HCT116 (cell line): ENCODE data around the gene RUVBL1. TPM values are rescaled to one million over a fixed set of nuclear protein-coding genes. Genes with fewer than 3 reads are reported as not detected.

Source experiments
- ATAC-seq: fragments of 200-7000 bp; cut with Tn5 transposase; 2 replicates; pipeline ENCODE4 v1.9.1; 2020; ENCODE audit warnings: mild to moderate bottlenecking, moderate library complexity
- BruUV-seq: library from RNA; stranded (reverse); fragments of 400-500 nt; replicated peaks from 2 replicates; lab custom pipeline; 2021; lab: Mats Ljungman, UMichigan
- CTCF ChIA-PET: fragments of 300-600 bp; sonication (Branson Sonifier 250); formaldehyde crosslinking; loops from one replicate; lab custom pipeline; 2021; ENCODE audit warnings: antibody characterized with exemption; lab: Charles Lee
- POLR2A ChIA-PET: fragments of 300-600, 350-600 bp; sonication (Branson Sonifier 250); formaldehyde crosslinking; loops from one replicate; lab custom pipeline; 2021; ENCODE audit warnings: antibody characterized with exemption; lab: Charles Lee
- RAD21 ChIA-PET, 2 experiments: fragments of 300-600 bp; sonication (Branson Sonifier 250); formaldehyde crosslinking; loops; one replicate each; lab custom pipeline; 2023; ENCODE audit warnings: low total read pairs in 2 of 2; ENCODE audit not compliant: uncharacterized antibody in 2 of 2, unreplicated experiment in 2 of 2, low non-redundant PET in 1 of 2; lab: Charles Lee
- DNase-seq: peaks from one replicate; pipeline ENCODE4 v3.0.0-alpha.2; 2010; ENCODE audit warnings: low read depth, low spot score
- H2AFZ ChIP-seq: fragments of 200-600 bp; shearing (Covaris generic), sonication (generic); 2 replicates; pipeline ENCODE4 v1.6.1; 2017; ENCODE audit warnings: low read depth, mixed run types, mixed read lengths, antibody characterized with exemption, low read length; ENCODE audit not compliant: poor library complexity, severe bottlenecking
- H3K27ac ChIP-seq: 2 replicates; pipeline ENCODE4 v1.5.1; 2012; ENCODE audit warnings: low read depth, low read length
- H3K27me3 ChIP-seq: fragments of 200-600 bp; sonication (generic); 2 replicates; pipeline ENCODE4 v1.6.1; 2016; ENCODE audit warnings: mixed run types, low read length, mixed read lengths; ENCODE audit not compliant: insufficient read depth
- H3K36me3 ChIP-seq, 2 experiments: fragments of 200-500 bp in 1 of 2; fragments of 200-600 bp in 1 of 2; sonication (Bioruptor generic) in 1 of 2; sonication (generic) in 1 of 2; 2 replicates each; pipeline versions ENCODE4 v1.5.1 to v1.6.1; 2014 to 2016; ENCODE audit warnings: low read length in 2 of 2, inconsistent platforms in 1 of 2, mixed read lengths in 1 of 2, mixed run types in 1 of 2; ENCODE audit not compliant: insufficient read depth in 2 of 2, control insufficient read depth in 1 of 2
- H3K4me1 ChIP-seq, 2 experiments: fragments of 200-600 bp in 1 of 2; sonication (generic) in 1 of 2; 2 replicates each; pipeline versions ENCODE4 v1.5.1 to v1.6.1; 2012 to 2017; ENCODE audit warnings: low read length in 2 of 2, inconsistent platforms in 1 of 2, mild to moderate bottlenecking in 1 of 2, mixed read lengths in 1 of 2, mixed run types in 1 of 2, moderate library complexity in 1 of 2; ENCODE audit not compliant: insufficient read depth in 2 of 2, control insufficient read depth in 1 of 2
- H3K4me2 ChIP-seq: fragments of 200-600 bp; sonication (generic); 2 replicates; pipeline ENCODE4 v1.6.1; 2017; ENCODE audit warnings: mixed run types, low read length, mixed read lengths
- H3K4me3 ChIP-seq, 2 experiments: fragments of 200-600 bp in 1 of 2; sonication (generic) in 1 of 2; replicated peaks in 1 of 2; 2 replicates each; pipeline ENCODE4 v1.5.1; 2011 to 2016; ENCODE audit warnings: low read length in 2 of 2, control low read depth in 1 of 2, low read depth in 1 of 2, mild to moderate bottlenecking in 1 of 2, mixed read lengths in 1 of 2, mixed run types in 1 of 2
- H3K79me2 ChIP-seq: fragments of 200-600 bp; sonication (generic); 2 replicates; pipeline ENCODE4 v1.6.1; 2017; ENCODE audit warnings: mild to moderate bottlenecking, mixed run types, low read length, moderate library complexity, mixed read lengths; ENCODE audit not compliant: insufficient read depth
- H3K9ac ChIP-seq: fragments of 200-600 bp; sonication (generic); 2 replicates; pipeline ENCODE4 v1.6.1; 2016; ENCODE audit warnings: low read length, mixed read lengths
- H3K9me2 ChIP-seq: fragments of 200-600 bp; sonication (generic), shearing (Covaris generic); 2 replicates; pipeline ENCODE4 v1.6.1; 2017; ENCODE audit warnings: mixed run types, mild to moderate bottlenecking, moderate library complexity; ENCODE audit not compliant: insufficient read depth
- H3K9me3 ChIP-seq, 2 experiments: fragments of 200-500 bp in 1 of 2; fragments of 200-600 bp in 1 of 2; sonication (Bioruptor generic) in 1 of 2; sonication (generic) in 1 of 2; 2 replicates each; pipeline ENCODE4 v1.6.1; 2014 to 2017; ENCODE audit warnings: low read length in 2 of 2, mixed read lengths in 2 of 2, inconsistent platforms in 1 of 2, low read depth in 1 of 2, mild to moderate bottlenecking in 1 of 2, mixed run types in 1 of 2, moderate library complexity in 1 of 2; ENCODE audit not compliant: control insufficient read depth in 1 of 2, insufficient read depth in 1 of 2
- H4K20me1 ChIP-seq: fragments of 200-600 bp; sonication (generic), shearing (Covaris generic); 2 replicates; pipeline ENCODE4 v1.6.1; 2017; ENCODE audit warnings: mixed run types, mild to moderate bottlenecking, moderate library complexity; ENCODE audit not compliant: insufficient read depth
- CBX3 ChIP-seq: IDR thresholded peaks from 2 replicates; pipeline ENCODE4 v1.6.1; 2012; ENCODE audit warnings: low read depth
- ELF1 ChIP-seq: IDR thresholded peaks from 2 replicates; pipeline ENCODE4 v1.6.1; 2012; ENCODE audit warnings: low read depth, borderline replicate concordance
- RAD21 ChIP-seq: IDR thresholded peaks from 2 replicates; pipeline ENCODE4 v1.6.1; 2012; ENCODE audit warnings: low read depth, mild to moderate bottlenecking
- SIN3A ChIP-seq: IDR thresholded peaks from 2 replicates; pipeline ENCODE4 v1.6.1; 2012; ENCODE audit warnings: low read depth
- SP1 ChIP-seq: IDR thresholded peaks from 2 replicates; pipeline ENCODE4 v1.6.1; 2012; ENCODE audit warnings: low read depth
- SRF ChIP-seq: IDR thresholded peaks from 2 replicates; pipeline ENCODE4 v1.6.1; 2012; ENCODE audit warnings: low read depth
- TCF7L2 ChIP-seq: IDR thresholded peaks from 2 replicates; pipeline ENCODE4 v1.7.0; 2011; ENCODE audit warnings: borderline replicate concordance, inconsistent platforms; ENCODE audit not compliant: insufficient read depth, insufficient read length; ENCODE audit errors: extremely low read depth
- intact Hi-C: fragments of 100-400 bp; cut with micrococcal nuclease; formaldehyde crosslinking; loops from 2 replicates; pipeline ENCODE4 v1.10.0; 2022
- total RNA-seq: library from RNA; stranded (reverse); gene quantifications from one replicate; pipeline ENCODE4 v1.2.1, GENCODE V29; 2021; ENCODE audit not compliant: unreplicated experiment
- TF ChIP-seq, protein P1 (sequence below): IDR thresholded peaks from 2 replicates; pipeline ENCODE4 v1.6.1; 2012
- TF ChIP-seq, protein P2 (sequence below): IDR thresholded peaks from 2 replicates; pipeline ENCODE4 v1.6.1; 2011; ENCODE audit warnings: mild to moderate bottlenecking, low read length, moderate library complexity; ENCODE audit not compliant: insufficient replicate concordance; ENCODE audit errors: extremely low read depth

RUVBL1 gene
- total RNA-seq, 1 experiment from 2014 or later = 129 TPM

DNA sequence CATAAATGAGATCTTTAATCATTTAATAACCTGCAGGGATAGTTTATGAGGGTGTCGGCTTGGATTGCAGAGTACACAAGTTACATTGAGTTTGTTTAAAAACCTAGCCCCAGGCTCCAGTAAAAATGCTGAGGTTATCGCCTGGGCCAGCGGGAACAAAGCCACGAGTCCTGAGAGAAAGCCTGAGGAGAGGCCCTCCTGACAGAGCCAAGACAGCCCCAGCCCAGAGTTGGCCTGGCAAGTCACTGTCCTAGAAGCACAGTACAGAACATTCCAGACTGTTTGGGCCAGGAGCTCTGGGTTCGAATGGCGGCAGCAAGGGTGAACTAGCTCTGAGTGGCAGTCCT lies 39.0 kb downstream of the RUVBL1 start:
- Histone ChIP-seq H3K4me2 (no peak overlapping the region), H3K4me1 (peaks cover 0 to 12% of the 10 kb centered on the region in 2 experiments; a peak in 3 of 4 replicates), H4K20me1 (peaks cover 6% of the 10 kb centered on the region; the same call in 1 of the 2 replicates), H3K27ac (no peak overlapping the region), H3K9ac (no peak overlapping the region), H3K9me2 (no peaks in the 10 kb centered on the region), H3K4me3 (no peak overlapping the region), H3K79me2 (peaks cover 35% of the 10 kb centered on the region), H2AFZ (no peak overlapping the region), H3K36me3 (peaks cover 17 to 62% of the 10 kb centered on the region in 2 experiments), H3K27me3 (no peaks in the 10 kb centered on the region), H3K9me3 (no peaks in the 10 kb centered on the region)
- TF ChIP-seq TCF7L2 (no peak), RAD21 (no peak), SRF (no peak), ELF1 (no peak), SP1 (no peak), CBX3 (no peak), SIN3A (no peak)
- TF ChIP-seq, protein P1, sequence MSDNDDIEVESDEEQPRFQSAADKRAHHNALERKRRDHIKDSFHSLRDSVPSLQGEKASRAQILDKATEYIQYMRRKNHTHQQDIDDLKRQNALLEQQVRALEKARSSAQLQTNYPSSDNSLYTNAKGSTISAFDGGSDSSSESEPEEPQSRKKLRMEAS = no peak
- TF ChIP-seq, protein P2, sequence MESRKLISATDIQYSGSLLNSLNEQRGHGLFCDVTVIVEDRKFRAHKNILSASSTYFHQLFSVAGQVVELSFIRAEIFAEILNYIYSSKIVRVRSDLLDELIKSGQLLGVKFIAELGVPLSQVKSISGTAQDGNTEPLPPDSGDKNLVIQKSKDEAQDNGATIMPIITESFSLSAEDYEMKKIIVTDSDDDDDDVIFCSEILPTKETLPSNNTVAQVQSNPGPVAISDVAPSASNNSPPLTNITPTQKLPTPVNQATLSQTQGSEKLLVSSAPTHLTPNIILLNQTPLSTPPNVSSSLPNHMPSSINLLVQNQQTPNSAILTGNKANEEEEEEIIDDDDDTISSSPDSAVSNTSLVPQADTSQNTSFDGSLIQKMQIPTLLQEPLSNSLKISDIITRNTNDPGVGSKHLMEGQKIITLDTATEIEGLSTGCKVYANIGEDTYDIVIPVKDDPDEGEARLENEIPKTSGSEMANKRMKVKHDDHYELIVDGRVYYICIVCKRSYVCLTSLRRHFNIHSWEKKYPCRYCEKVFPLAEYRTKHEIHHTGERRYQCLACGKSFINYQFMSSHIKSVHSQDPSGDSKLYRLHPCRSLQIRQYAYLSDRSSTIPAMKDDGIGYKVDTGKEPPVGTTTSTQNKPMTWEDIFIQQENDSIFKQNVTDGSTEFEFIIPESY = no peak
- POLR2A ChIA-PET = no interaction called here
- RAD21 ChIA-PET = no interaction called here
- ATAC-seq (no peak), DNase-seq (no peak)
- intact Hi-C loops = no loop called here
- BruUV-seq = no TSS peak
- CTCF ChIA-PET = no interaction called here
